GM23248 (cell line): ENCODE measurements around the gene PTPRN2. TPM values are rescaled to one million over a fixed set of nuclear protein-coding genes. Genes with fewer than 3 reads are reported as not detected.

ENCODE experiments used
- DNase-seq: peaks from one replicate; pipeline ENCODE4 v3.0.0-alpha.2; 2015
- H2AFZ ChIP-seq: fragments of 200-600 bp; sonication (generic); 2 replicates; pipeline ENCODE4 v1.6.1; 2016; ENCODE audit warnings: antibody characterized with exemption
- H3F3A ChIP-seq: fragments of 200-600 bp; sonication (generic); 2 replicates; pipeline ENCODE4 v1.6.1; 2016; ENCODE audit warnings: mild to moderate bottlenecking, antibody characterized with exemption, mixed run types; ENCODE audit not compliant: insufficient read depth
- H3K27ac ChIP-seq: fragments of 200-600 bp; sonication (generic); 2 replicates; pipeline ENCODE4 v1.5.1; 2016; ENCODE audit warnings: mild to moderate bottlenecking
- H3K27me3 ChIP-seq: fragments of 200-600 bp; sonication (generic); replicated peaks from 2 replicates; pipeline ENCODE4 v1.6.1; 2016; ENCODE audit warnings: mild to moderate bottlenecking; ENCODE audit not compliant: insufficient read depth
- H3K36me3 ChIP-seq: fragments of 200-600 bp; sonication (generic); 2 replicates; pipeline ENCODE4 v1.6.1; 2016; ENCODE audit warnings: low read depth, mild to moderate bottlenecking
- H3K4me1 ChIP-seq: fragments of 200-600 bp; sonication (generic); 2 replicates; pipeline ENCODE4 v1.6.1; 2016; ENCODE audit warnings: mild to moderate bottlenecking; ENCODE audit not compliant: insufficient read depth
- H3K4me2 ChIP-seq: fragments of 200-600 bp; sonication (generic); one replicate; pipeline ENCODE4 v1.6.1; 2016; ENCODE audit warnings: mild to moderate bottlenecking; ENCODE audit not compliant: unreplicated experiment
- H3K4me3 ChIP-seq: fragments of 200-600 bp; sonication (generic); 2 replicates; pipeline ENCODE4 v1.5.1; 2016; ENCODE audit warnings: mild to moderate bottlenecking
- H3K79me2 ChIP-seq: fragments of 200-600 bp; sonication (generic); 2 replicates; pipeline ENCODE4 v1.6.1; 2016; ENCODE audit warnings: mild to moderate bottlenecking; ENCODE audit not compliant: insufficient read depth
- H3K9ac ChIP-seq: fragments of 200-600 bp; sonication (generic); 2 replicates; pipeline ENCODE4 v1.6.1; 2016; ENCODE audit warnings: mild to moderate bottlenecking
- H3K9me2 ChIP-seq: fragments of 200-600 bp; sonication (generic); 2 replicates; pipeline ENCODE4 v1.6.1; 2016; ENCODE audit warnings: mixed run types, mild to moderate bottlenecking, moderate library complexity; ENCODE audit not compliant: insufficient read depth
- H3K9me3 ChIP-seq: fragments of 200-600 bp; sonication (generic); one replicate; pipeline ENCODE4 v1.6.1; 2017; ENCODE audit warnings: low read depth
- H4K20me1 ChIP-seq: fragments of 200-600 bp; sonication (generic); 2 replicates; pipeline ENCODE4 v1.6.0; 2016; ENCODE audit not compliant: insufficient read depth
- EZH2 ChIP-seq: fragments of 200-600 bp; sonication (generic); IDR thresholded peaks from 2 replicates; pipeline ENCODE4 v1.6.1; 2018; ENCODE audit warnings: antibody characterized with exemption, mild to moderate bottlenecking; ENCODE audit not compliant: insufficient read depth, poor library complexity, severe bottlenecking
- EZH2phosphoT487 ChIP-seq: fragments of 200-600 bp; sonication (generic); IDR thresholded peaks from 2 replicates; pipeline ENCODE4 v1.6.1; 2018; ENCODE audit warnings: antibody characterized with exemption, moderate library complexity, mild to moderate bottlenecking, low read depth; ENCODE audit not compliant: insufficient read depth
- WGBS, 2 experiments: methylation state at CpG; one replicate each; pipeline ENCODE4 v1.1.6; 2015 to 2017; ENCODE audit warnings: low lambda C conversion rate in 2 of 2, low coverage in 1 of 2; ENCODE audit errors: missing lambda C conversion rate in 2 of 2; 5-methylcytosine and 5-hydroxymethylcytosine counted together
- in situ Hi-C: fragments of 300-500 bp; cut with MboI; formaldehyde crosslinking; loops from 2 replicates; pipeline ENCODE4 v1.15.0; 2020
- polyA plus RNA-seq: library from polyadenylated mRNA; unstranded; fragments of >200 nt; fragmentation: Nextera tagmentation; extraction: Ambion mirVana; gene quantifications from 2 replicates; pipeline ENCODE4 v1.2.1, GENCODE V29; 2016
- total RNA-seq: library from RNA; depleted of rRNA; stranded (reverse); fragments of >200 nt; shearing (Covaris generic); gene quantifications from 2 replicates; pipeline ENCODE4 v1.2.3, GENCODE V29; 2014

Gene PTPRN2
- total and polyA plus RNA-seq, 2 experiments from 2014 or later = 0.13 TPM; not detected in 1

- TF ChIP-seq EZH2phosphoT487 (no peak), EZH2 (no peak)
- no peaks in the 10 kb centered on the region for H3F3A ChIP-seq
- H3K9me3 ChIP-seq = no peaks in the 10 kb centered on the region
- no peaks in the 10 kb centered on the region for H3K79me2 ChIP-seq
- H3K27me3 ChIP-seq = no peaks in the 10 kb centered on the region
- H2AFZ ChIP-seq = no peak overlapping the region
- H3K9ac ChIP-seq = no peak overlapping the region
- H3K36me3 ChIP-seq = no peaks in the 10 kb centered on the region
- WGBS, 2 experiments = 48 to 50% methylated on average over 33 of the region's 33 CpGs
- no peak for DNase-seq
- H3K4me2 ChIP-seq = no peak overlapping the region
- H3K9me2 ChIP-seq = no peaks in the 10 kb centered on the region
- no peak overlapping the region for H3K27ac ChIP-seq
- H4K20me1 ChIP-seq = no peaks in the 10 kb centered on the region
- no peaks in the 10 kb centered on the region for H3K4me1 ChIP-seq
- H3K4me3 ChIP-seq = no peak overlapping the region
- in situ Hi-C loops = no loop called here
Measured at GRCh38 chr7:157542068-157543021, 1045.3 kb downstream of the PTPRN2 start.

DNA sequence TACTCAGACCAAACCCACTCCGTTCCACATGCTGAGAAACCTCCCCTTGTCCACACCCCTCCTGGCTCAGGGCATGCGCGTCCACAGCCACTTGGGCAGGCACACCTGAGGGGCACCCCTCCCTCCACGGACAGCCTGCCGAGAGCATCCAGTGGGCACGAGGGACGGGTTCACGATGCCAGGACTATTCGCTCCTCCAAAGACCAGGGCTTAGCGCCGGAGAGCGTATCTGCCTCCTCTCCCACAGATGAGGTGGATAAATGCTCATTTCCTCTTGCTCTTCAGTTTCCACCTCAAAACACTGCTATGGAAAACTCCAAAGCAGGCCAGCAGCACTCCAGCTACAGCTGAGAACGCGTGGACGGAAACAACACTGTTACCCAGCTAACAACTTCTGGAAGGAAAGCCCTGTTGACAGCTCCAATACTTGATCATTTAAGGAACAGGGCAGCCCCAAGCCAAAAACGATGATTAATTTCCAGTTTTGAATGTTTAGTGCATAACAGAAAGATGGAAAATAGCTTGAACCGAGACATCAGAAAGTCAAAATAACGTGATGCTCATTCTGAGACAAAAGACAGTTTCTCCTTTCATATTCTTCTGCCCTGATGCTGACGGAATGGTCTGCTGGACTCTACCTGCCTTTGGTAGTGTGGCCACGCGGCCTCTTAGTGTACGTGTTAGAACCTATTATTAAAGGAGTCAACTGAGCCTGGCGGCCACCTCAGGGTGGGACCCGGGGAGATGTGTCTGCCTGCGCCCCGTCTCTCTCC lies 1046.1 kb downstream of the PTPRN2 start:
- no peak overlapping the region for H3K4me2 ChIP-seq
- no peak overlapping the region for H2AFZ ChIP-seq
- H3K36me3 ChIP-seq = no peaks in the 10 kb centered on the region
- no peaks in the 10 kb centered on the region for H3K79me2 ChIP-seq
- no peak overlapping the region for H3K9ac ChIP-seq
- H3K9me2 ChIP-seq = no peaks in the 10 kb centered on the region
- no peaks in the 10 kb centered on the region for H3K27me3 ChIP-seq
- in situ Hi-C loops = no loop called here
- no peaks in the 10 kb centered on the region for H4K20me1 ChIP-seq
- DNase-seq = no peak
- no peaks in the 10 kb centered on the region for H3F3A ChIP-seq
- H3K27ac ChIP-seq = no peak overlapping the region
- no peaks in the 10 kb centered on the region for H3K4me1 ChIP-seq
- TF ChIP-seq EZH2 (no peak), EZH2phosphoT487 (no peak)
- H3K4me3 ChIP-seq = no peak overlapping the region
- 55% methylated on average over 26 of the region's 26 CpGs for WGBS, 2 experiments
- H3K9me3 ChIP-seq = no peaks in the 10 kb centered on the region

GRCh38 chr7:157540606-157541294 lies 1046.9 kb downstream of the PTPRN2 start:
- Histone ChIP-seq H3K79me2 (no peaks in the 10 kb centered on the region), H3K27me3 (no peaks in the 10 kb centered on the region), H3K4me3 (no peak overlapping the region), H3K9ac (no peak overlapping the region), H3K9me3 (no peaks in the 10 kb centered on the region), H2AFZ (no peak overlapping the region), H3F3A (no peaks in the 10 kb centered on the region), H3K4me1 (no peaks in the 10 kb centered on the region), H4K20me1 (no peaks in the 10 kb centered on the region), H3K9me2 (no peaks in the 10 kb centered on the region), H3K27ac (no peak overlapping the region), H3K36me3 (no peaks in the 10 kb centered on the region), H3K4me2 (no peak overlapping the region)
- in situ Hi-C loops = no loop called here
- no peak for DNase-seq
- 50 to 58% methylated on average over 32 of the region's 32 CpGs for WGBS, 2 experiments
- TF ChIP-seq EZH2 (no peak), EZH2phosphoT487 (no peak)

GRCh38 chr7:157540020-157540419 lies 1047.6 kb downstream of the PTPRN2 start:
- no peak for DNase-seq
- no peaks in the 10 kb centered on the region for H3K27me3 ChIP-seq
- 55 to 60% methylated on average over 18 of the region's 18 CpGs for WGBS, 2 experiments
- TF ChIP-seq EZH2 = no peak
- no peak for TF ChIP-seq EZH2phosphoT487
- no peaks in the 10 kb centered on the region for H4K20me1 ChIP-seq
- no peak overlapping the region for H3K4me3 ChIP-seq
- no peak overlapping the region for H3K27ac ChIP-seq
- H3K9ac ChIP-seq = no peak overlapping the region
- no peak overlapping the region for H2AFZ ChIP-seq
- H3K36me3 ChIP-seq = no peaks in the 10 kb centered on the region
- in situ Hi-C loops = no loop called here
- no peaks in the 10 kb centered on the region for H3K9me2 ChIP-seq
- no peaks in the 10 kb centered on the region for H3K79me2 ChIP-seq
- no peak overlapping the region for H3K4me2 ChIP-seq
- H3F3A ChIP-seq = no peaks in the 10 kb centered on the region
- no peaks in the 10 kb centered on the region for H3K4me1 ChIP-seq
- H3K9me3 ChIP-seq = no peaks in the 10 kb centered on the region
